Measurements from ENCODE around the gene PRKAR1B. TPM values are rescaled to one million over a fixed set of nuclear protein-coding genes. Genes with fewer than 3 reads are reported as not detected.

The PRKAR1B gene
- total and polyA plus RNA-seq, 4 experiments from 2014 or later, result 6.5 to 16.6 (median 13.7) TPM

DNA sequence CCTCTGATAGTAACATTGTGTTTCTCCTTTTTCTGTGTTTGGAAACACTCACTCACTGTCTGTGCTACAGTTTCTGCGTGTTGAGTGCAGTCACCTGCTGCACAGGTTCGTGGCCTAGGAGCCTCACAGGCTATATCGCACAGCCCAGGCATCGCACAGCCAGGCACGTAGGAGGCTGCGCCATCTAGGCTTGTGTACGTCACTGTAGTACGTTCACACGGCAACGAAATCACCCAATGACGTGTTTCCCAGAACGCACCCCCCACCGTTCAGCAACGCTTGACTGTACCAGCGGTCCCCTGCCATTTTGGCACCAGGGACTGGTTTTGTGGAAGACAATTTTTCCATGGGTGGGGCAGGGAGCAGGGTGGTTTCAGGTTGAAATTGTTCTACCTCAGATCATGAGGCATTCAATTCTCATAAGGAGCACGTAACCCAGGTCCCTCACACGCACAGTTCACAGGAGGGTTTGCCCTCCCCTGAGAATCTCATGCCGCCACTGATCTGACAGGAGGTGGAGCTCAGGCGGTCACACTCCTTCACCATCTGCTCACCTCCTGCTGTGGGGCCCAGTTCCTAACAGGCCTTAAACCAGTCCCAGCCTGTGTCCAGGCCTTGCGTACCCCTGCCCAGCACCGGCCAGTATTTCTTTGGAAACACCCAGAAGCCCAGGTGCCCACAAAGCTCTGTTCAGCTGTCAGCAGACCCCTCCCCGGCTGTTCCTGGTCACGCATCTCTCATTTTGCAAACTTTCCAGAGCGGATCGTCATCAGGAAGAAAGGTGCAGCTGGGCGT, 23.2 kb upstream of the PRKAR1B start:
- no peak overlapping the region for H3K4me3 ChIP-seq (ENCODE audit: low read length in 2 of 2)
- no peaks in the 10 kb centered on the region for H3K27me3 Mint-ChIP-seq
- H3K4me3 Mint-ChIP-seq, result no peak overlapping the region
- CTCF ChIA-PET (ENCODE audit: partially characterized antibody), result no interaction called here
- peaks cover 13% of the 10 kb centered on the region for H3K36me3 ChIP-seq (ENCODE audit: insufficient read depth, low read length)
- H3K4me1 ChIP-seq (ENCODE audit: insufficient read depth, low read length), result no peaks in the 10 kb centered on the region
- no peak for DNase-seq
- H3K9me3 ChIP-seq (ENCODE audit: control insufficient read depth in 1 of 2, low read length in 2 of 2), result no peaks in the 10 kb centered on the region
- peaks cover 20 to 23% of the 10 kb centered on the region in 2 donors for H3K36me3 Mint-ChIP-seq
- no peaks in the 10 kb centered on the region for H3K9me3 Mint-ChIP-seq
- intact Hi-C loops (cut with micrococcal nuclease), result no loop called here
- no peak overlapping the region for H3K27ac ChIP-seq (ENCODE audit: low read depth, low read length)
- no peak overlapping the region for H3K27ac Mint-ChIP-seq
- H3K4me1 Mint-ChIP-seq, result no peaks in the 10 kb centered on the region
- no peaks in the 10 kb centered on the region for H3K27me3 ChIP-seq (ENCODE audit: insufficient read depth, low read length)
- POLR2A ChIA-PET (ENCODE audit: partially characterized antibody), result no interaction called here

GRCh38 chr7:749140-749551, 22.1 kb upstream of the PRKAR1B start:
- Mint-ChIP-seq H3K4me3 (no peak overlapping the region), H3K27ac (no peak overlapping the region), H3K9me3 (no peaks in the 10 kb centered on the region), H3K36me3 (peaks cover 17 to 30% of the 10 kb centered on the region in 2 donors), H3K27me3 (no peaks in the 10 kb centered on the region), H3K4me1 (peaks cover 0 to 1% (median 0%) of the 10 kb centered on the region in 4 donors)
- no peaks in the 10 kb centered on the region for H3K9me3 ChIP-seq (ENCODE audit: control insufficient read depth in 1 of 2, low read length in 2 of 2)
- no peak overlapping the region for H3K4me3 ChIP-seq (ENCODE audit: low read length in 2 of 2)
- H3K27ac ChIP-seq (ENCODE audit: low read depth, low read length), result no peak overlapping the region
- intact Hi-C loops (cut with micrococcal nuclease), result no loop called here
- H3K36me3 ChIP-seq (ENCODE audit: insufficient read depth, low read length), result peaks cover 10% of the 10 kb centered on the region
- no peaks in the 10 kb centered on the region for H3K27me3 ChIP-seq (ENCODE audit: insufficient read depth, low read length)
- no peak for DNase-seq
- no peaks in the 10 kb centered on the region for H3K4me1 ChIP-seq (ENCODE audit: insufficient read depth, low read length)
- ChIA-PET CTCF (ENCODE audit: partially characterized antibody) (no interaction called here), POLR2A (ENCODE audit: partially characterized antibody) (no interaction called here)

- Histone ChIP-seq H3K36me3 (ENCODE audit: insufficient read depth, low read length) (peaks cover 10% of the 10 kb centered on the region), H3K4me3 (ENCODE audit: low read length in 2 of 2) (no peak overlapping the region), H3K4me1 (ENCODE audit: insufficient read depth, low read length) (no peaks in the 10 kb centered on the region), H3K27me3 (ENCODE audit: insufficient read depth, low read length) (no peaks in the 10 kb centered on the region), H3K27ac (ENCODE audit: low read depth, low read length) (no peak overlapping the region), H3K9me3 (ENCODE audit: control insufficient read depth in 1 of 2, low read length in 2 of 2) (no peaks in the 10 kb centered on the region)
- ChIA-PET POLR2A (ENCODE audit: partially characterized antibody) (no interaction called here), CTCF (ENCODE audit: partially characterized antibody) (no interaction called here)
- Mint-ChIP-seq H3K27ac (no peak overlapping the region), H3K4me3 (no peak overlapping the region), H3K9me3 (no peaks in the 10 kb centered on the region), H3K36me3 (peaks cover 16 to 31% of the 10 kb centered on the region in 2 donors), H3K4me1 (peaks cover 0 to 1% (median 0%) of the 10 kb centered on the region in 4 donors), H3K27me3 (no peaks in the 10 kb centered on the region)
- intact Hi-C loops (cut with micrococcal nuclease), result no loop called here
- no peak for DNase-seq
Observed at GRCh38 chr7:748446-748845, 21.4 kb upstream of the PRKAR1B start.

GRCh38 chr7:747186-747585, 20.1 kb upstream of the PRKAR1B start:
- Histone ChIP-seq H3K27me3 (ENCODE audit: insufficient read depth, low read length) (no peaks in the 10 kb centered on the region), H3K27ac (ENCODE audit: low read depth, low read length) (no peak overlapping the region), H3K36me3 (ENCODE audit: insufficient read depth, low read length) (peaks cover 10% of the 10 kb centered on the region), H3K9me3 (ENCODE audit: control insufficient read depth in 1 of 2, low read length in 2 of 2) (no peaks in the 10 kb centered on the region), H3K4me1 (ENCODE audit: insufficient read depth, low read length) (no peaks in the 10 kb centered on the region), H3K4me3 (ENCODE audit: low read length in 2 of 2) (no peak overlapping the region)
- Mint-ChIP-seq H3K36me3 (peaks cover 14 to 32% of the 10 kb centered on the region in 2 donors), H3K27me3 (no peaks in the 10 kb centered on the region), H3K27ac (peak overlapping the region in 1 of 7 donors; percentile 56), H3K4me3 (no peak overlapping the region), H3K4me1 (peaks cover 0 to 1% (median 0%) of the 10 kb centered on the region in 4 donors), H3K9me3 (no peaks in the 10 kb centered on the region)
- ChIA-PET POLR2A (ENCODE audit: partially characterized antibody) (no interaction called here), CTCF (ENCODE audit: partially characterized antibody) (no interaction called here)
- intact Hi-C loops (cut with micrococcal nuclease), result no loop called here
- DNase-seq, result no peak

- ChIA-PET POLR2A (ENCODE audit: partially characterized antibody) (no interaction called here), CTCF (ENCODE audit: partially characterized antibody) (no interaction called here)
- Mint-ChIP-seq H3K4me1 (peaks cover 0 to 1% (median 0%) of the 10 kb centered on the region in 4 donors), H3K27ac (peak overlapping the region in 2 of 7 donors; percentile 23 to 56), H3K9me3 (no peaks in the 10 kb centered on the region), H3K27me3 (no peaks in the 10 kb centered on the region), H3K4me3 (no peak overlapping the region), H3K36me3 (peaks cover 17 to 31% of the 10 kb centered on the region in 2 donors)
- no peak for DNase-seq
- Histone ChIP-seq H3K27ac (ENCODE audit: low read depth, low read length) (no peak overlapping the region), H3K4me3 (ENCODE audit: low read length in 2 of 2) (no peak overlapping the region), H3K27me3 (ENCODE audit: insufficient read depth, low read length) (no peaks in the 10 kb centered on the region), H3K4me1 (ENCODE audit: insufficient read depth, low read length) (no peaks in the 10 kb centered on the region), H3K9me3 (ENCODE audit: control insufficient read depth in 1 of 2, low read length in 2 of 2) (no peaks in the 10 kb centered on the region), H3K36me3 (ENCODE audit: insufficient read depth, low read length) (peaks cover 10% of the 10 kb centered on the region)
- intact Hi-C loops (cut with micrococcal nuclease), result no loop called here
Observed at GRCh38 chr7:746155-747061, 19.3 kb upstream of the PRKAR1B start.

GRCh38 chr7:745431-746154, 18.5 kb upstream of the PRKAR1B start:
- ChIA-PET CTCF (ENCODE audit: partially characterized antibody) (no interaction called here), POLR2A (ENCODE audit: partially characterized antibody) (no interaction called here)
- no peak overlapping the region for H3K4me3 ChIP-seq (ENCODE audit: low read length in 2 of 2)
- H3K27me3 ChIP-seq (ENCODE audit: insufficient read depth, low read length), result no peaks in the 10 kb centered on the region
- Mint-ChIP-seq H3K27ac (no peak overlapping the region), H3K4me1 (peaks cover 0 to 1% (median 0%) of the 10 kb centered on the region in 4 donors), H3K36me3 (peaks cover 22 to 36% of the 10 kb centered on the region in 2 donors), H3K4me3 (no peak overlapping the region), H3K27me3 (no peaks in the 10 kb centered on the region), H3K9me3 (no peaks in the 10 kb centered on the region)
- H3K36me3 ChIP-seq (ENCODE audit: insufficient read depth, low read length), result peaks cover 10% of the 10 kb centered on the region
- no peaks in the 10 kb centered on the region for H3K4me1 ChIP-seq (ENCODE audit: insufficient read depth, low read length)
- intact Hi-C loops (cut with micrococcal nuclease), result no loop called here
- no peak overlapping the region for H3K27ac ChIP-seq (ENCODE audit: low read depth, low read length)
- DNase-seq, result no peak
- H3K9me3 ChIP-seq (ENCODE audit: control insufficient read depth in 1 of 2, low read length in 2 of 2), result no peaks in the 10 kb centered on the region

- Mint-ChIP-seq H3K9me3 (no peaks in the 10 kb centered on the region), H3K4me1 (peaks cover 0 to 1% (median 0%) of the 10 kb centered on the region in 4 donors), H3K27me3 (no peaks in the 10 kb centered on the region), H3K4me3 (no peak overlapping the region), H3K27ac (no peak overlapping the region), H3K36me3 (peaks cover 22 to 36% of the 10 kb centered on the region in 2 donors)
- Histone ChIP-seq H3K36me3 (ENCODE audit: insufficient read depth, low read length) (peaks cover 10% of the 10 kb centered on the region), H3K9me3 (ENCODE audit: control insufficient read depth in 1 of 2, low read length in 2 of 2) (no peaks in the 10 kb centered on the region), H3K27ac (ENCODE audit: low read depth, low read length) (no peak overlapping the region), H3K27me3 (ENCODE audit: insufficient read depth, low read length) (no peaks in the 10 kb centered on the region), H3K4me3 (ENCODE audit: low read length in 2 of 2) (no peak overlapping the region), H3K4me1 (ENCODE audit: insufficient read depth, low read length) (no peaks in the 10 kb centered on the region)
- ChIA-PET POLR2A (ENCODE audit: partially characterized antibody) (no interaction called here), CTCF (ENCODE audit: partially characterized antibody) (no interaction called here)
- DNase-seq, result no peak
- intact Hi-C loops (cut with micrococcal nuclease), result no loop called here
Observed at GRCh38 chr7:744854-745430, 17.9 kb upstream of the PRKAR1B start.

All from CD4-positive, alpha-beta memory T cell (primary cell).